Measurements from ENCODE around the gene PAPSS1. TPM values are rescaled to one million over a fixed set of nuclear protein-coding genes. Genes with fewer than 3 reads are reported as not detected.

The PAPSS1 gene
- total and polyA plus RNA-seq, 9 of the 15 experiments (the other 6 are each of a cell fraction or from before 2014, with no cell fraction given): 21.1 to 53.9 (median 41.9) TPM

GRCh38 chr4:107592519-107592918, 127.5 kb downstream of the PAPSS1 start (continued):
- TF ChIP-seq, protein P1, sequence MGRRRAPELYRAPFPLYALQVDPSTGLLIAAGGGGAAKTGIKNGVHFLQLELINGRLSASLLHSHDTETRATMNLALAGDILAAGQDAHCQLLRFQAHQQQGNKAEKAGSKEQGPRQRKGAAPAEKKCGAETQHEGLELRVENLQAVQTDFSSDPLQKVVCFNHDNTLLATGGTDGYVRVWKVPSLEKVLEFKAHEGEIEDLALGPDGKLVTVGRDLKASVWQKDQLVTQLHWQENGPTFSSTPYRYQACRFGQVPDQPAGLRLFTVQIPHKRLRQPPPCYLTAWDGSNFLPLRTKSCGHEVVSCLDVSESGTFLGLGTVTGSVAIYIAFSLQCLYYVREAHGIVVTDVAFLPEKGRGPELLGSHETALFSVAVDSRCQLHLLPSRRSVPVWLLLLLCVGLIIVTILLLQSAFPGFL (CRISPR knock-in tag; IDR thresholded peaks at IDR 0.05): no peak
- TF ChIP-seq SAFB2 (IDR thresholded peaks at IDR 0.05; ENCODE audit: borderline replicate concordance, low read depth, low read length, severe bottlenecking) (no peak), CXXC5 (CRISPR knock-in tag; IDR thresholded peaks at IDR 0.05) (no peak), ZNF695 (CRISPR knock-in tag; IDR thresholded peaks at IDR 0.05) (no peak), C11orf30 (IDR thresholded peaks at IDR 0.05; ENCODE audit: low read depth) (no peak), GATA2 (CRISPR knock-in tag; IDR thresholded peaks at IDR 0.05) (peak; percentile 72; the same call in 1 of the 2 replicates), ZFP30 (CRISPR knock-in tag; IDR thresholded peaks at IDR 0.05; ENCODE audit: borderline replicate concordance) (no peak), PPARD (CRISPR knock-in tag; IDR thresholded peaks at IDR 0.05) (no peak), CLOCK (CRISPR knock-in tag; IDR thresholded peaks at IDR 0.05; ENCODE audit: borderline replicate concordance) (no peak), HMGN3 (IDR thresholded peaks at IDR 0.05; ENCODE audit: borderline replicate concordance, extremely low read depth, insufficient read length, low read depth, low read length) (no peak), KLF10 (CRISPR knock-in tag; IDR thresholded peaks at IDR 0.05) (no peak), ZNF282 (CRISPR knock-in tag; IDR thresholded peaks at IDR 0.05) (no peak), PHB2 (IDR thresholded peaks at IDR 0.05; ENCODE audit: low read depth) (no peak), MTA1 (IDR thresholded peaks at IDR 0.05; ENCODE audit: borderline replicate concordance) (no peak), ARNT (IDR thresholded peaks at IDR 0.05) (no peak), ZNF395 (CRISPR knock-in tag; IDR thresholded peaks at IDR 0.05) (no peak), POLR2AphosphoS5 (IDR thresholded peaks at IDR 0.05; ENCODE audit: control insufficient read depth, insufficient read depth, low read depth, low read length) (no peak), TRIM24 (IDR thresholded peaks at IDR 0.05) (no peak), ZNF217 (CRISPR knock-in tag; IDR thresholded peaks at IDR 0.05) (no peak), AFF1 (IDR thresholded peaks at IDR 0.05; ENCODE audit: low read depth in 1 of 2, partially characterized antibody in 2 of 2) (no peak), SIRT6 (IDR thresholded peaks at IDR 0.05; ENCODE audit: low read depth, low read length) (no peak)

All from K562 (cell line).